GM12874 (cell line): Measurements from ENCODE around the gene FOXP1.

ENCODE experiments used
- CTCF ChIP-seq: IDR thresholded peaks from 2 replicates; pipeline ENCODE4 v1.5.1; 2011; ENCODE audit warnings: low read depth, mild to moderate bottlenecking, control low read depth, low read length, moderate library complexity; ENCODE audit not compliant: insufficient read depth

FOXP1 gene

GRCh38 chr3:71511446-71511845 lies 72.1 kb downstream of the FOXP1 start:
- no peak for TF ChIP-seq CTCF

GRCh38 chr3:71511037-71511436 lies 72.5 kb downstream of the FOXP1 start:
- no peak for TF ChIP-seq CTCF

- TF ChIP-seq CTCF = no peak
Measured at GRCh38 chr3:71510510-71510909, 73.0 kb downstream of the FOXP1 start.

GRCh38 chr3:71509066-71509465 lies 74.5 kb downstream of the FOXP1 start:
- no peak for TF ChIP-seq CTCF

GRCh38 chr3:71505767-71506350 lies 77.7 kb downstream of the FOXP1 start:
- no peak for TF ChIP-seq CTCF

- TF ChIP-seq CTCF = no peak
Measured at GRCh38 chr3:71504250-71505036, 79.1 kb downstream of the FOXP1 start.

GRCh38 chr3:71503525-71504249 lies 79.8 kb downstream of the FOXP1 start:
- no peak for TF ChIP-seq CTCF
